Keratinocyte (primary cell): Measurements from ENCODE around the gene BBOF1.

ENCODE experiments used
- EZH2 ChIP-seq: IDR thresholded peaks from one replicate; pipeline ENCODE4 v1.6.1; 2012; ENCODE audit warnings: inconsistent platforms, mild to moderate bottlenecking, low read length, moderate library complexity
- TF ChIP-seq, protein P1 (sequence below), 3 experiments: IDR thresholded peaks in 1 of 3; conservative IDR thresholded peaks in 1 of 3; optimal IDR thresholded peaks in 1 of 3; 2 replicates in 2 of 3; 3 replicates in 1 of 3; pipeline versions ENCODE3 to v1.5.1; 2011; ENCODE audit warnings: low read length in 3 of 3, mild to moderate bottlenecking in 3 of 3, moderate library complexity in 2 of 3, control low read depth in 1 of 3, inconsistent platforms in 1 of 3; ENCODE audit not compliant: insufficient read depth in 2 of 3; ENCODE audit errors: extremely low read depth in 1 of 3

DNA sequence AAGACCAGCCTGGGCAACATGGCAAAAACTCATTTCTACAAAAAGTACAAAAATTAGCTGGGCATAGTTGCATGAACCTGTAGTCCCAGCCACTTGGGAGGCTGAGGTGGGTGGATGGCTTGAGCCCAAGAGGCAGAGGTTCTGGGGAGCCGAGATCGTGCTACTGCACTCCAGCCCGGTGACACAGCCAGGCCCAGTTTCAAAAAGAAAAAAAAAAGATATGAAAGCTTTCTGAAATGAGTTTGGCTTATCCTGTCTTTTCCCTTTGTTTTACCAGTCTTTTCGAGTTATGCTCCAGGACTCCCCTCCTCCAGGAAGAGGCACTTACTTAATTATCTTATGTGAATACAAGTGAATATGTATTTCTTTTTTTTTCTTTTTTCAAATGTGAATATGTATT is 3.2 kb downstream of the BBOF1 start:
- TF ChIP-seq, protein P1, sequence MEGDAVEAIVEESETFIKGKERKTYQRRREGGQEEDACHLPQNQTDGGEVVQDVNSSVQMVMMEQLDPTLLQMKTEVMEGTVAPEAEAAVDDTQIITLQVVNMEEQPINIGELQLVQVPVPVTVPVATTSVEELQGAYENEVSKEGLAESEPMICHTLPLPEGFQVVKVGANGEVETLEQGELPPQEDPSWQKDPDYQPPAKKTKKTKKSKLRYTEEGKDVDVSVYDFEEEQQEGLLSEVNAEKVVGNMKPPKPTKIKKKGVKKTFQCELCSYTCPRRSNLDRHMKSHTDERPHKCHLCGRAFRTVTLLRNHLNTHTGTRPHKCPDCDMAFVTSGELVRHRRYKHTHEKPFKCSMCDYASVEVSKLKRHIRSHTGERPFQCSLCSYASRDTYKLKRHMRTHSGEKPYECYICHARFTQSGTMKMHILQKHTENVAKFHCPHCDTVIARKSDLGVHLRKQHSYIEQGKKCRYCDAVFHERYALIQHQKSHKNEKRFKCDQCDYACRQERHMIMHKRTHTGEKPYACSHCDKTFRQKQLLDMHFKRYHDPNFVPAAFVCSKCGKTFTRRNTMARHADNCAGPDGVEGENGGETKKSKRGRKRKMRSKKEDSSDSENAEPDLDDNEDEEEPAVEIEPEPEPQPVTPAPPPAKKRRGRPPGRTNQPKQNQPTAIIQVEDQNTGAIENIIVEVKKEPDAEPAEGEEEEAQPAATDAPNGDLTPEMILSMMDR (optimal IDR thresholded peaks at IDR 0.05 in 1 of 3, IDR thresholded peaks at IDR 0.05 in 1 of 3, conservative IDR thresholded peaks at IDR 0.05 in 1 of 3; ENCODE audit: extremely low read depth in 1 of 3, insufficient read depth in 2 of 3, low read length in 3 of 3), result no peak
- no peak for TF ChIP-seq EZH2
